ENCODE measurements around the gene MRPL45.
A peak's percentile ranks its signal among the peaks of the same experiment; 100 is the strongest.

The MRPL45 gene

DNA sequence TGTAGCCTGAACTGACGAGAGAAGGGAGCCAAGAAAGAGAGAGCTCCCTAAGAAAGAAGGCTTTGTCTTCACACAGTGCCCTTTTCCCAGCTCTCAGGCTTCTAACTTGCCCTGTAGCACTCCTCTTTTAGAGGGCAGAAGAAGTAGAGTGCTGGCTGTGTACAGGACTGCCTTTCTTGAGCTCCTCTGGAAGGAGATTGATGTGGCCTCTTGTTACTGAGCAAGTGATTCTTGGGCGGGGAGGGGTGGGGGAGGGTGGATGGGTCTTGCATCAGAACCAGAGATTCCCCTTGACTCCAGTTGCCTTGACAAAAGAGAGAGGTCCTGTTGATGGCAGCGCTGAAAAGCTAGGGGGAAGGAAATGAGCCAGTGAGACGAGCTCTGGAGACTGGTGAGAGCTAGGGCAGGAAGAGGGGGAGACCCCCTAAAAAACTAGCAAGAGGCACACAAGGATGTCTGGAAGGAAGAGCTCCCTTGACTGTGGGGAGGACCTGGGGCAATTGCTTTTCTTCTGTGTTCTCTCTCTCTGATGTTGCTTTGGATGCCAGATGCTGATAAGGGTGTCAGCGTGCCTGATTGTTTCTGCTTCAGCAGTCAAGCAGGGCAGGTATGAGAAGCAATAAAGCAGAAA is 28.4 kb downstream of the MRPL45 start:
- DNase-seq = no peak

DNA sequence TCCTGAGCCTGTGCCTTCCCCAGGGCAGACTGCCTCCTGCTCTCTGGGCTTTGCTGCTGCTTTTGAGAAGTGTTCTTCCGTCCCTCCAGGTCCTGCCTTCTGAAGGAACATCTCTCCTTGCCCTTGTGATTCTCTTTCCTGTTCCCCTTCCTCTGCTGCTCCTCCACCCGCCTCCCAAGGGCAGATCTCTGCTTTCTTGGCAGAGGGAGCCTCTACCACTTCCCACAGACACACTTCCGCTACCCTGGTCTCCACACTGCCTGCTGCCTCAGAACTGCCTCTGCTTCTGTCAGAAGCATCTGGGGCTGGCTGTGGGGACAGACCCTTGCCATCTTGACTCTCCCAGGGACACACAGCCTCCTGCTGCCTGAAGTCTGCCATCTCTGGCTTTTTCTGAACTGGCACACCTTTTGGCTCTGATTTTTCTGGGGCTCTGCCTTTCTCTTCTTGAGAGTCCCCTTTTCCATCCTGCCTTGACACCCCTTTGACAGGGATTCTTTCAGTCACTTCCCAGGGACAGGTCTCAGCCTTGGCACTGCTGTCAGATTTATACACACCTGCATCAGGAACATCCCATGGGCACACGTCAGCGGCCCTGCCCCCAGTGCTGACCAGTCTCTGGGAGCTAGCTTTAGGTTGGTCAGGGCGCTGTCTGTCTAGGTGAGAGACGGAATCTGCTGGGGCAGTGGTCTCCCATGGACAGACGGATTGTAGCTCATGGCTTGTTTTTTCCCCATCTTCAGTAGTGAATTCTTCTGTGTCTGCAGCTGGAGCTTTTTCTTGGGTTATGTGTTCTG is 30.2 kb downstream of the MRPL45 start:
- no peak for DNase-seq

DNA sequence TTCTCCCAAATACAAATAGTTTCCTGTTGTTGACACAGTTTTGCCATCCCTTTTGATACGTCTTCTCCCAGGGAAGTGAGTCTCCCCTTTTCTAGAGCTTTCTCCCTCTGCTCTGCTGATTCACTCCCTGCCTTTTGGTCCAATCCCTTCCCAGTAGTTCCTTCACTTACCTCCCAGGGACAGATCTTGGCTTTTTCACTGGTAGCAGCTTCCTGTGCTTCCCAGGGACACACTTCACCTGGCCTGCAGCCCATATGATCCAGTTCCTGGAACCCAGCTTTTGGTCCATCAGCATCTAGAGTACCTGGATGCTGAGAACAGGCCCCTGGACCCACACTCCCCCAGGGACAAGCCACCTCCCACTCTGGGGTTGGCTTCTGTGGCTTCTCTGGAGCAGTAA is 31.0 kb downstream of the MRPL45 start:
- no peak for DNase-seq

DNA sequence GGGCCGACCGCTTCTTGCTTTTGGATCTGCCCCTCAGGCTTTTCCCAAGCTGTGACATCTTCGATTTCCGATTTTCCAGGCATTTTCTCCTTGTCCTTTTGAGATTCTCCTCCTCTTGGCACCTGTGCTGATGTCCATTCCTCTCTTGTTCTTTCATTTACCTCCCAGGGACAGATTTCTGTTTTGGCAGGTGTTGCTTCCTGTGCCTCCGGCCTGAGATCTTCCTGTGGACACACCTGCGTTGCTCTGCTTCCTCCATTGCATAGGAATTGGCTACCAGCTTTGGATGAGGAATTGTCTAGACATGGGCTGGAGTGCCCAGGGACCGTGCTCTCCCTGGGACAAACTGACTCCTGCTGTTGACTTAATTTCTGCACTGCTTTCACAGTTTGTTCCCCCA is 31.7 kb downstream of the MRPL45 start:
- DNase-seq = no peak

DNA sequence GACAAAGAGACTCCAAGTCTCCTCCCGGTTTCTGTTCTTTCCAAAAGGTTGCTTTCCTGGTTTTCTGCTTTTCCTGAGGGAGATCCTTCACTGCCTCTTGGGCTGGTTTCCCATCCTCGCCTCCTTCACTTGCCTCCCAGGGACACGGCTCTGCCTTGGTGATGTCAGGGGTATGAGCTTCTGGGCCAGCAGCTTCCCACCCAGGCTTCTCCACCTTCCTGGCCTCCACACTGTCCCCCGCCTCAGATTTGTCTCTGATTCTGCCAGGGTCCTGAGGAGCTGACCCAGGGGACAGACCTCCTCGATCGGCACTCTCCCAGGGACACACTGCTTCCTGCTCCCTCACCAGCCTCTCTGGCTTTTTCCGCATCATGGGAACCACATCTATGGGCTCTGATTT is 32.3 kb downstream of the MRPL45 start:
- DNase-seq = no peak

DNA sequence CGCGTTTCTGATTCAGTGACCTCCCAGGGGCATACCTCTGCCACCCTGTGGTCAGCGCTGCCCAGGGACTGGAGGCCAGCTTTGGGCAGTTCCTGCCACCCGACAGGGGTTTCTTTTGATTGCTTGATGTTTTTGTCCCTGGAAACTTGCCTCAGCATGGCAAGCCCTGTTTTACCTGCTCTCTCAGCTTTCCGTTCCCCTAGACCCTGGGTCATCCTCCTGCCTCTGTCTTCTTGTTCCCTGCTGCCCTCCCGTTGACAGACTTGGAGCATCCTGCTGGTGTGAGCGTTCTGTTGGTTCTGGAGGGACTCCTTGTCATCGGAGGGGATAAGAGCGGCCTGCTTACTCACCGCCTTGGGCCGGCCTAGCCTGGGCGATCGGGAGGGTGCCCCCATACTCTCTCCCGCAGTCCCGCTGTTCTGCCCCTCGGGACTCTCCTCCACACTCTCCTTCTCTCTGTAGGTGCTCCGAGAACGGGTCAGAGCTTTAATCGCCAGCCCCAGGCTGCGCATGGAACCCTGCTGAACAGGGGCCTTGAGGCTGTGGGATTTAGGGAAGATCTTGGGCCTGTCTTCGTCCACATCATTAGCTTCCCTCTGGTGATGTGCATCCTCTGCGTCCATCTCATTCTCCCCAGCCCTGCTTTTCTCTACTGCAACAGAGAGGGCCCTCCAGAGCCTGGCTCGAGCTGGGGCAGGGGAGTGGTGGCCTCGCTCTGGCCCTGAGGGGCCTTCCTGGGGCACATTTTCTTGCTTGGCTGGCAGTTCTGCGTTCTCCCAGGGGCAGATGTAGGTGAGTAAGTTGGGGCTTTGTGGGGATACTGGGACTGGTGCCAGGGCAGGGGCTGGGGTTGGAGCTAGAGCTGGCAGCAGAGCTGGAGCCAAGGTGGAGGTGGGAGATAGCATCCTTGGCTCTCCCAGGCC is 33.1 kb downstream of the MRPL45 start:
- no peak for DNase-seq

DNA sequence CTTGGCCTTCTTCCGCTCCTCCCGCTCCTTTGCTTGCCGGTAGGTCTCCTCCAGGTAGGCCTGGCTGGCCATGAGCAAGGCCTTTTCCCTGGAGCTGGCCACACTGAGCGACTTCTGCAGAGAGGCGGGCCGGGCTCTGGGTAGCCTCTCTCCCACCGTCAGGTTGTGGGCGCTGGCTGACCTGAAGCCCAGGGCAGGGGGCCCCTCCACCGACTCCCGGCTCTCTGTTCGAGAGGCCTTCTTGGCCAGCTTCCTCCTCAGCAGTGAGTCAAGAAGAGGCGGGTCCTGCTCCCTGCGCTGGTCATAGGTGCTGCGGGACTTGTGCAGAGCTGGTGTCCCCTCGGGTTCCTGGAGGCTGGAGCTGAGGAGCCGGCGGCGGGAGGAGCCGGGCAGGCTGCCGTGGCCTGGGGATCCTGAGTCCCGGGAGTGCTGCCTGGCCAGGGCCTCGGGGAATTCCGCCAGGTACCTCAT is 34.0 kb downstream of the MRPL45 start:
- no peak for DNase-seq

DNA sequence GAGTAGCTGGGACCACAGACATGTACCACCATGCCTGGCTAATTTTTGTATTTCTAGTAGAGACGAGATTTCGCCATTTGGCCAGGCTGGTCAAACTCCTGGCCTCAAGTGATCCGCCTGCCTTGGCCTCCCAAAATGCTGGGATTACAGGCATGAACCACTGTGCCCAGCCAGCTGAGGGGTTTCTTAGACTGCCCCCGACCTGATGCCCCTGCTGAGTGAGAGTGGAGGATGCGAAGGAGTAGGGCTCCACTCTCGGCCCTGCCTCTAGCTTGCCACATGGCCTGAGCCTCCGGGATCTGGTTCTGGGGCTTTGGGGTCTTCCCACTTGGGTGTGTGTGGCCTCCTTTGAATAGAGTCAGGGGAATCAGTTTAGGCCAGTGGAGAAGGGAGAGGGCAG is 35.8 kb downstream of the MRPL45 start:
- DNase-seq = no peak

DNA sequence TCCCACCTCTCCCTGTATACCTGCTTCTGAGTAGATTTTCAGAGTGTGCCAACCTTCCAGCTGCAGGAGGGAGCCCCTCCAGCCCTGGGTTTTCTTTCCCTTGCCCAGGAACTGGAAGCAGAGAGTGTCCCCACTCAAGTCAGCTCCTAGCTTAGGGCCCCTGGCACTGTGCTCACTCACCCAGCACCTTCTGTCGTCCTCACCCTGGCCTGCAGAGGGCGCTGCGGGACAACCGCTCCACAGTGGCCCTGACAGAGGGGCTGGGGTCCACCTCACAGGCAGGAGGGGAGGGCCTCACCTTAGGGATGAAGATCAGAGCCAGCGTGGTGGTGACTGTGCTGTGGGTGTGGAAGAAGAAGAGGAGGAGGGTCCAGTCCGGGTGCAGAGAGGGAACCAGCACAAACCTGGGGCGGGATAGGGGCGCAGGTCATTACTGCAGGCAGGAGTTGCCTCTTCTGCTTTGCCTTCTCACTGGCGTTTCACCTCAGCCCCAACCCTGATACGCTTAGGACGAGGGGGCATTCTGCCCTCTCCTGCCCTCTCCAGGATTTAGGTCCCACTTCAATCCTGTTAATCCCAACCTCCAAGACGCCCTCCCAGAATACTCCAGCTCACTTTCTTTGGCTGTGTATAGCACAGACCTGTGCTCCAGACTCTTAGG is 36.8 kb downstream of the MRPL45 start:
- peak; percentile 17 for DNase-seq

DNA sequence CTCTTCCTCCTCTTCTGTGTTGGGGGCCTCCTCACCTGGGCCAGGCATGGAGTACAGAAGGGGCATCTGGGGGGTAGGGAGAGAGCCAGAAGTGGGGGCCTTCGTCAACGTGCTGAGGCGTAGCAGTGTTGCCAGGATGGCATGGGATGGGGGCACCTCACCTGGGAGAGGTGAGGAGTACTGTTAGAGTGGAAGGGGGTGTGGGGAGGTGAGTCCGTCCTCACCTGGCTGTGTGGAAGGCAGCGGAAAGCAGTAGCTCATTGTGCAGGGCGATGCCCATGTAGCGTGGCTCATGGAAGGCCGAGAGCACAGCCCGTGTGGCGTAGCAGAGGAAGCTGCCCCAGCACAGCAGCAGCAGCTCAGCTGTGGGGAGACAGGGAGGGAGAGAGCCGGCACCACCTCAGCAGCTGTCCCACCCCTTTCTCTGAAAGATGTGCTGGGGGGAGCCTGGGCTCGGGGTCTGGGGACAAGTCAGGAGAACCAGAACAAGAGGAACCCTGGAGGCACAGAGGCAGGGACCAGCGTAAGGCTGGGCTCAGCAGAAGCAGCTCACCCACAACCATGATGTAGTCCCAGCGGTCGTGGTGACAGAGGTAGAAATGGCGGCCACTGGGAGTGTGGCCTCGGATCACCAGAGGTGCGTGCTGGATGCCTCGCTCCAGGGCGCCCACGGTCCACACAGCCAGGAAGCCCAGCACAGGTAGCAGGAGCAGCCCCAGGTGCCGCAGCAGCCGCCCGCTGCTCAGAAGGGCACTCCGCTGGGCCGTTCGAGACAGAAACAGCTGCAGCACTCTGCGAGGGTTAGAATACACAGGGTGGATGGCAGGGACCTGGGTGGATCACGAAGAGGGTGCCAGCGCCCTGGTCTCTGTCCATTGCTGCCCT is 37.8 kb downstream of the MRPL45 start:
- DNase-seq = no peak

DNA sequence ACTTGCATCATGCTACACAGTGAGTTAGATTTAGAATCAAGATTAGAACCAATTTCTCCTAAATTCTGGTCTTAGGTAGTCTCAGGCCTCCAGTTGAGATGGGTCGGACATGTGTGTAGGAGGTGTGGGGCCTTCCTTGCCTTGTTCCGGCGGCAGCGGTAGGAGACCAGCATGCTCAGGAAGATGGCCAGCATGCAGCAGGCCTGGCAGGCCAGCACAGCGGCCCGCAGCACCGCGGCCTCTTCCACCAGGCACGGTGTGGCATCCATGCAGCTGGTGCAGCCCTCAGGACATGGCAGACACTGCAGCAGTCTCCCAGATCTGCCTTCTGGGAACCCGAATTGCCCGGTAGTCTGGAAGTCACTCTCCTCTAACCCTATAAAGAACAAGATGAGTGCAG is 39.9 kb downstream of the MRPL45 start:
- DNase-seq = no peak

DNA sequence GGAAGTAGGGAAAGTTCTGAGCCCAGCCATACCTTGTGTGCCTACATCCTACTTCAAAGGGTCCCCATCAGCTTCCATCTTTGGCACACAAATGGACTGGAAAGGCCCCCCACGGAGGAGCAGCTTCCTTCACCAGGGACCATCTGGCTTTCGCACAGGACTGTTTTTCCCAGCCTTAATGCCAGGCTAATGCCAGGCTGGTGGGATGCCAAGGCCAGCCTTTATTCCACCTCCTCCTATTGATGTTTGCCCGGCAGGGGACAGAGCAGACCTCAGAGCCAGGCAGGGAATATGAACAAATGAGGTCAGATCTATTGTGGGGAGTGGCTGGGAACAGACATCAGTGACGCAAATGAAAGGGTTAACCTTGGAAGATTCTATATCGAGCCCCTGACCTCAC is 41.1 kb downstream of the MRPL45 start:
- DNase-seq = no peak

DNA sequence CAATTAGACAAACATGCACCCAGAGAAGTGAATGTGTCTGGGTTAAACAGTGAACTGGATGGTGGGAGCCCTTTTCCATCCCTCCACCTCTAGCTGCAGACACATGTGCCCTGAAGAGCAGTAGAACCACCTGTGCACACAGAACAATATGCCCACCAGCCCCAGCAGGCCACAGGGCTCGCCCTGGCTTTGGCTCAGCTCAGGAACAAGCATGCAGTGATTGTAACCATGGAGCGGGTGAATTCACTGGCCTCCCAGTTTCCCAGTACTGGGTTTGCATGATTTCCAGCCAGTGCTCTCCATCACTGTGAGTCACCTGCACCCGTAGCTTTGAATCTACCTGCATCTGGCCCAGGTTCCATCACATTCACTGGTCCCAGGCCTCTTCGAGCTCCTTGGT is 41.6 kb downstream of the MRPL45 start:
- DNase-seq = no peak

DNA sequence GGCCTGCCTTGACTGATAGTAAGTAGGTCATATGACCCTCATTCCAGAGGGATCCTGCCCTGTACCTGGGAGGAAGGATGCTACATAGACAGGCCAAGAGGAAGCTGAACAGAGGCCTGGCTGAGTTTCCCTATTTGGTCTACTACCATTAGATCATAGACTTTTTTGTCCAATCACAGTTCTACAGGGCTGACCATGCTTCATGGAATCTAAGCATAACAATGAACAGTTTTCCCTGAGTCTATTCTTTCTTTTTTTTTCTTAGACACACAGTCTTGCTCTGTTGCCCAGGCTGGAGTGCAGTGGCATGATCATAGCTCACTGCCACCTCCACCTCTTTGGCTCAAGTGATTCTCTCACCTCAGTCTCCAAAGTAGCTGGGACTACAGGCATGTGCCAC is 42.9 kb downstream of the MRPL45 start:
- DNase-seq = no peak

DNA sequence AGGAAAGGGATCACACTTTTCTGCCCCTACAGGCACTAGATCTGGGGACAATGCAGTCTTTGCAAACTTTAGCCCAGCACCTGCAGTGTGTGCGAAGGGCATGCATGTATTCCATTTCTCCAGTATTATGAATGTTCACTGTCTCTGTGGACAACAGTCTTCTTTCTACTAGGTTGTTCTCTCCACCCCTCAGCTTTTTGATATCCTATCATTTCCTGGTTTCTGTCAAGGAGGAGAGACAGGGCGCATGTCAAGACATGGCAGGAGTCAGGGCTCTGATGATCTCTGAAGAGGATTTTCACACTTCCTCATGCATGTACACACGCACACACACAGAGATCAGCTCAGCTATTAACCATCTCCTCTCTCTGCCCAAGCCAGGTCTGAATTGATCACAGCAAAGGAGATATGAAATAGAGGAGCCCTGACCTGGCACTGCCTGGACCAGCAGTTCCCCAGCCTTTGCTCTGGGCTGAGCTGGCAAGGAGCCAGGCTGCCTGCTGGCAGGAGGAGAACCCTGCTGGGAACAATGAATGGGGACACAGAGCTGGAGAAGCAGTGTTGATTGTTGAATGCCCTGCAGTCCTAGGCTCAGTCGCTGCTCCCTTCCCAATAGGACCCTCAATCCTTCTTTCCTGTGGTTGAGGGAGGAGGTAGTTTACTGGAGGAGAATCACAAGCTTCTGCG is 44.2 kb downstream of the MRPL45 start:
- DNase-seq = no peak

DNA sequence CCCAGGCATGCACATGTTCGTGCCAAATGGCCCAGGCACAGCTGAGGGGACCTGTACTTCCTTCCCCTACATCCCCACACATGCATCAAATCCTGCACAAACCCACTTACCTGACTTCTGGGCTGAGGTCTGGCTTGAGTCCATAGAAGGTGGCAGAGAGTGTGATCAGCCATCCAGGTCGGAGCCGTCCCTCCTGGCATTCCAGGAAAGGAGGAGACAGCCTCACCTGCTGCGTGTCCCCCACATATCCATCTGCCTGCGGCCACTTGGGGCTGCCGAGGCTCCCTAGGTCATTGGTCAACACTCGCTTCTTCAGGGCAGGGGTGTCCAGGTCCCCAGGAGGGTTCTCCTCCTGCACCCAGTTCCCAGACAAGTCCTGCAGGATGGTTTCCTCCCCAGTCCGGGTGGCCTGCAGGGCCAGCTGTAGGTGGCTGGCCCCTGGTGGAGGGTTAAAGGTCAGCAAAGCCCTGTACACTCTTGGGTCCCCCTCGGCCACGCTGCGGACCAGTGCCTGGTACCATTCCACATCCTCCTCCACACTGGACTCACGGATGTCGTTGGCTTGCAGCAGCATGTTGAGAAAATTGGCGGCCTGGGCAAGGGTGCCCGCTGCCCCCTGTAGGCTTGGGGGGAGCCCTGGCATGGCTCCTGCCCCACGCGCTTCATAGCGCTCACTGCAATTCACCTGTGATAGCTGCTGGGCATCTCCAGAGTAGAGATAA is 46.1 kb downstream of the MRPL45 start:
- DNase-seq = no peak

DNA sequence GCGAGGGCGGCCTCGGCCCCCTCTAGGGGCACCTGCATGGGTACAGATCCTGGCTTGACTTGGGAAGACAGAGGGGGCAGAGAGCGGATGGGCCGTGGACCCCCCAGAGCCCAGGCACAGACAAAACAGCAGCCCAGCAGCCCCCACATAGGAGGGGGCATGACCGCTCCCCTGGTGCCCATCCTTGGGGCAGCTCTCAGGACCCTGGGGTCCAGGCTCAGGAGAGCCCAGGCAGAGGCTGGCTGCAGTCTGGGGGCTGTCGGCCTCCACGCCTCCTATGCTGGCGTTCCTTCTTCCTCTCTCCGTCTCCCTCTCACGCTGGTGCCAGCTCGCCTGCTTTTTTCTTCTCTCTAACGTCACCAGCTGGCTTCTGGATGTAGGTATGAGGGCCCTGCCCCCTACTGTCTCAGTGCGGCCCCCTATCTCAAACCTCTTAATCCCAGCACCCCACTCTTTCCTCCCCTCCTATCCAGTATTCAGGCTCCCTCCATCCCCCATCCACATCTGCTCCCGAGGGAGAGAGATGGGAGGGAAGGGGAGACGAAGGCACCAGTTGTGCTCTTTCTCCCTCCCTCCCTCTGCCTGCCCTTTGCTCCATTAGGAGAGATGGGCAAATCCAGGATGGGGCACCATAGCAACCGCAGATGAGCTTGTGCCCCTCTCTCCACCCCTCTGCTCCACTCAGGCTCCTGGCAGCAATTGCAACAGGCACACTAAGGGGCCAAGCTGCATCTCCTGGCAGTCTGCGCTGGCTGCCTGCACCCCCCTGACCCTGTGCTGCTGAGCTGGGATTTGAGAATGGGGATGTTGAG is 46.8 kb downstream of the MRPL45 start, which contains the start of gene GPR179:
TSS of gene GPR179 (minus strand) at position 349 of the 812 bp plus-strand sequence. CDS start at position 182, 167 bp downstream.
- no peak for DNase-seq

DNA sequence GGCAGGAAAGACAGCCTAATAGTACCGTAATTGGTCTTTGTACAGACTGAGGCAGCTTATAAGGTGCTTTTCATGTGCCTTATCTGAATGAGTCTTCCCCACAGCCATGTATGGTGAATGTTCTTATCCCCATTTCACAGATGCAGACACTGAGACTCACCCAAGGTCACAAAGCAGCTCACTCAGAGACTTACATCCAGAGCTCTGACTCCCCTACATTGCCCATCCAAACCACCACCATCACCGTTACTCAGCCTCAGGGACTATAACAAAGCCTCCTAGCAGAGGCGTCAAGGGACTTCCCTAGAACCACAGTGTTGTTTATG is 47.4 kb downstream of the MRPL45 start:
- no peak for DNase-seq

DNA sequence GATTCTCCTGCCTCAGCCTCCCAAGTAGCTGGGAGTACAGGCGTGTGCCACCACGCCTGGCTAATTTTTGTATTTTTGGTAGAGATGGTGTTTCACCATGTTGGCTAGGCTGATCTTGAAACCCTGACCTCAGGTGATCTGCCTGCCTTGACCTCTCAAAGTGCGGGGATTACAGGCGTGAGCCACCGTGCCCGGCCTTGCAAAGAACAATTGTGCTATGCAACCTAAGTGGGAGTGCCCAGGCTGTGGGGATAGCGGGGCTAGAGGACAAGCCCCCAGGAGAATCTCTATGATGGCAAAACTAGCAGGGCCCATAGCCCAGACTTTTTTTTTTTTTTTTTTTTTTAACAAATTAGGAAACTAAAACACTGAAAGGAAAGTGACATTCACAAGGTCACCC is 48.8 kb downstream of the MRPL45 start:
- no peak for DNase-seq
